ENCODE results near the gene MATN4.

MATN4 gene

GRCh38 chr20:45282700-45283550 lies 25.2 kb downstream of the MATN4 start:
- no peaks in the 10 kb centered on the region for H3K79me2 ChIP-seq (ENCODE audit: insufficient read depth, low read length)

GRCh38 chr20:45279992-45280391 lies 28.1 kb downstream of the MATN4 start:
- H3K36me3 ChIP-seq (ENCODE audit: insufficient read depth, low read length): no peaks in the 10 kb centered on the region
- no peaks in the 10 kb centered on the region for H3K9me2 ChIP-seq (ENCODE audit: low read depth, low read length)
- H2AFZ ChIP-seq (ENCODE audit: low read length): no peak overlapping the region
- H3K4me2 ChIP-seq (ENCODE audit: low read length): no peak overlapping the region
- no peak overlapping the region for H3K27ac ChIP-seq (ENCODE audit: low read depth, low read length, poor library complexity, severe bottlenecking)
- no peaks in the 10 kb centered on the region for H3K4me1 ChIP-seq (ENCODE audit: insufficient read depth, low read length, severe bottlenecking)
- no peaks in the 10 kb centered on the region for H3K9me3 ChIP-seq (ENCODE audit: low read length)
- TF ChIP-seq CTCF (IDR thresholded peaks at IDR 0.05; ENCODE audit: low read length) (no peak), EZH2 (IDR thresholded peaks at IDR 0.05; ENCODE audit: borderline replicate concordance, low read length) (no peak)
- no peaks in the 10 kb centered on the region for H3K27me3 ChIP-seq (ENCODE audit: insufficient read depth, low read length)
- no peaks in the 10 kb centered on the region for H3F3A ChIP-seq (ENCODE audit: insufficient read depth, low read length)
- H3K4me3 ChIP-seq (ENCODE audit: low read depth, low read length, poor library complexity, severe bottlenecking): no peak overlapping the region
- H4K20me1 ChIP-seq (ENCODE audit: insufficient read depth, low read length): no peaks in the 10 kb centered on the region
- H3K79me2 ChIP-seq (ENCODE audit: insufficient read depth, low read length): no peaks in the 10 kb centered on the region
- H3K9ac ChIP-seq (ENCODE audit: low read length): no peak overlapping the region

More at GRCh38 chr20:45282700-45283550, 25.2 kb downstream of the MATN4 start:
- H3K27ac ChIP-seq (ENCODE audit: low read depth, low read length, poor library complexity, severe bottlenecking): no peak overlapping the region
- no peak overlapping the region for H3K4me2 ChIP-seq (ENCODE audit: low read length)
- H3K27me3 ChIP-seq (ENCODE audit: insufficient read depth, low read length): 0 out of 2 replicates have a peak, but pooled peaks cover 4% of the 10 kb centered on the region
- H2AFZ ChIP-seq (ENCODE audit: low read length): no peak overlapping the region
- TF ChIP-seq EZH2 (IDR thresholded peaks at IDR 0.05; ENCODE audit: borderline replicate concordance, low read length) (no peak), CTCF (IDR thresholded peaks at IDR 0.05; ENCODE audit: low read length) (no peak)
- H3K9me2 ChIP-seq (ENCODE audit: low read depth, low read length): no peaks in the 10 kb centered on the region
- no peak overlapping the region for H3K9ac ChIP-seq (ENCODE audit: low read length)
- H4K20me1 ChIP-seq (ENCODE audit: insufficient read depth, low read length): no peaks in the 10 kb centered on the region
- no peaks in the 10 kb centered on the region for H3F3A ChIP-seq (ENCODE audit: insufficient read depth, low read length)
- H3K4me1 ChIP-seq (ENCODE audit: insufficient read depth, low read length, severe bottlenecking): no peaks in the 10 kb centered on the region
- no peaks in the 10 kb centered on the region for H3K9me3 ChIP-seq (ENCODE audit: low read length)
- H3K36me3 ChIP-seq (ENCODE audit: insufficient read depth, low read length): no peaks in the 10 kb centered on the region
- H3K4me3 ChIP-seq (ENCODE audit: low read depth, low read length, poor library complexity, severe bottlenecking): no peak overlapping the region

- no peaks in the 10 kb centered on the region for H3K9me2 ChIP-seq (ENCODE audit: low read depth, low read length)
- H3K27ac ChIP-seq (ENCODE audit: low read depth, low read length, poor library complexity, severe bottlenecking): no peak overlapping the region
- H3K9ac ChIP-seq (ENCODE audit: low read length): no peak overlapping the region
- no peaks in the 10 kb centered on the region for H3K4me1 ChIP-seq (ENCODE audit: insufficient read depth, low read length, severe bottlenecking)
- no peak overlapping the region for H3K4me2 ChIP-seq (ENCODE audit: low read length)
- no peak overlapping the region for H3K4me3 ChIP-seq (ENCODE audit: low read depth, low read length, poor library complexity, severe bottlenecking)
- H3K9me3 ChIP-seq (ENCODE audit: low read length): no peaks in the 10 kb centered on the region
- H3K36me3 ChIP-seq (ENCODE audit: insufficient read depth, low read length): no peaks in the 10 kb centered on the region
- TF ChIP-seq EZH2 (IDR thresholded peaks at IDR 0.05; ENCODE audit: borderline replicate concordance, low read length): no peak
- TF ChIP-seq CTCF (IDR thresholded peaks at IDR 0.05; ENCODE audit: low read length): no peak
- no peaks in the 10 kb centered on the region for H3F3A ChIP-seq (ENCODE audit: insufficient read depth, low read length)
- no peaks in the 10 kb centered on the region for H3K79me2 ChIP-seq (ENCODE audit: insufficient read depth, low read length)
- H2AFZ ChIP-seq (ENCODE audit: low read length): no peak overlapping the region
- H4K20me1 ChIP-seq (ENCODE audit: insufficient read depth, low read length): no peaks in the 10 kb centered on the region
- no peaks in the 10 kb centered on the region for H3K27me3 ChIP-seq (ENCODE audit: insufficient read depth, low read length)
Measured at GRCh38 chr20:45275338-45275737, 32.8 kb downstream of the MATN4 start.
